ENCODE data around the gene DCTN4. TPM values are rescaled to one million over a fixed set of nuclear protein-coding genes. Genes with fewer than 3 reads are reported as not detected.

Gene DCTN4
- total and polyA plus RNA-seq, 2 of the 4 experiments (the other 2 are of a cell fraction): 28.1 to 50.2 TPM

- no peaks in the 10 kb centered on the region for H3K27me3 ChIP-seq (ENCODE audit: control insufficient read depth, insufficient read depth, low read length)
- H3K4ac ChIP-seq (ENCODE audit: low read depth, low read length): peak overlapping the region; percentile 11; the same call in 1 of the 2 replicates
- no peak overlapping the region for H2BK120ac ChIP-seq (ENCODE audit: low read depth, low read length)
- peak overlapping the region; percentile 88 for H3K4me2 ChIP-seq (ENCODE audit: low read depth, low read length)
- H2BK15ac ChIP-seq (ENCODE audit: low read depth, low read length): no peak overlapping the region
- peaks cover 16 to 36% of the 10 kb centered on the region in 2 experiments; a peak in 3 of 4 replicates for H3K79me1 ChIP-seq (ENCODE audit: low read depth in 1 of 2, low read length in 2 of 2)
- no peak overlapping the region; the same call in 1 of the 2 replicates for H4K5ac ChIP-seq (ENCODE audit: low read depth, low read length)
- CTCF ChIA-PET: interaction anchor here (0.9 kb wide), 1 partner anchor 22 kb away, joined by 3 read pairs; no protein-coding TSS in a partner anchor
- peak overlapping the region; percentile 25; the same call in 1 of the 2 replicates for H3K14ac ChIP-seq (replicated peaks; ENCODE audit: low read depth, low read length)
- dilution Hi-C loops (cut with HindIII; ENCODE audit: low sequenced_read_pairs, unreplicated experiment) (no loop called here), in situ Hi-C loops (cut with MboI; ENCODE audit: low sequenced_read_pairs) (no loop called here), intact Hi-C loops (cut with micrococcal nuclease) (loop anchor here (5.0 kb wide), 1 partner anchor 35 kb away; no protein-coding TSS in a partner anchor)
- H3K9me3 ChIP-seq (ENCODE audit: control insufficient read depth, insufficient read depth, low read length): no peaks in the 10 kb centered on the region
- no peak overlapping the region for H2AK9ac ChIP-seq (replicated peaks; ENCODE audit: low read depth, low read length, poor library complexity)
- H4K8ac ChIP-seq (ENCODE audit: low read depth in 2 of 2, low read length in 2 of 2): peak overlapping the region in 1 of 2 experiments; percentile 35; a peak in 1 of 4 replicates
- ATAC-seq (ENCODE audit: low read depth) (no peak), DNase-seq (no peak)
- peak overlapping the region; percentile 5; the same call in 1 of the 2 replicates for H3K9ac ChIP-seq (ENCODE audit: low read depth, low read length)
- 0 out of 2 replicates have a peak overlapping the region, but pooled peaks have one; percentile 43 for H3K27ac ChIP-seq (ENCODE audit: insufficient read depth, low read length)
- WGBS, 2 experiments (ENCODE audit: extremely low coverage in 2 of 2, insufficient read length in 1 of 2): no CpG with 5 or more reads among the region's 1 CpG
- no peak overlapping the region for H2BK5ac ChIP-seq (ENCODE audit: low read depth, low read length, poor library complexity, severe bottlenecking)
- peaks cover 4% of the 10 kb centered on the region for H3K4me1 ChIP-seq (ENCODE audit: control insufficient read depth, insufficient read depth, low read length)
- peak overlapping the region; percentile 20; the same call in 1 of the 2 replicates for H3K56ac ChIP-seq (ENCODE audit: extremely low read depth, insufficient read depth, low read length)
- POLR2A ChIA-PET (ENCODE audit: unreplicated experiment): interaction anchor here (2.1 kb wide), 1 partner anchor 24 kb away, joined by 9 read pairs; no protein-coding TSS in a partner anchor
- peaks cover 5% of the 10 kb centered on the region; the same call in 1 of the 2 replicates for H3K9me1 ChIP-seq (ENCODE audit: insufficient read depth, low read length)
- no peak overlapping the region for H2AFZ ChIP-seq (replicated peaks; ENCODE audit: low read length, poor library complexity)
- no TSS peak for BruUV-seq (replicated peaks)
- H3K18ac ChIP-seq (ENCODE audit: low read depth, low read length): no peak overlapping the region
- H2BK20ac ChIP-seq (ENCODE audit: low read depth, low read length): no peak overlapping the region
- H3K36me3 ChIP-seq (ENCODE audit: control insufficient read depth, insufficient read depth, low read length): peaks cover 13% of the 10 kb centered on the region
- H4K20me1 ChIP-seq (ENCODE audit: insufficient read depth, low read length): no peaks in the 10 kb centered on the region
- peak overlapping the region; percentile 19 for H3K4me3 ChIP-seq (ENCODE audit: insufficient read depth, low read depth, low read length)
- H3K23ac ChIP-seq (ENCODE audit: low read depth, low read length): peak overlapping the region; percentile 85
- H4K91ac ChIP-seq (ENCODE audit: insufficient read depth, low read depth, low read length): no peak overlapping the region
- peak overlapping the region; percentile 27; the same call in 1 of the 2 replicates for H2AK5ac ChIP-seq (ENCODE audit: low read depth, low read length)
- TF ChIP-seq FOS (IDR thresholded peaks at IDR 0.05; ENCODE audit: low read depth, low read length) (no peak), SMC3 (IDR thresholded peaks at IDR 0.05; ENCODE audit: low read depth, low read length) (no peak), MXI1 (IDR thresholded peaks at IDR 0.05; ENCODE audit: borderline replicate concordance, low read depth, low read length) (no peak), NFE2L2 (IDR thresholded peaks at IDR 0.05; ENCODE audit: low read depth, low read length) (no peak), RFX5 (IDR thresholded peaks at IDR 0.05; ENCODE audit: low read depth, low read length) (no peak), CTCF (conservative IDR thresholded peaks at IDR 0.05; ENCODE audit: low read depth, low read length) (no peak), RAD21 (IDR thresholded peaks at IDR 0.05; ENCODE audit: low read length) (no peak), BHLHE40 (IDR thresholded peaks at IDR 0.05; ENCODE audit: low read depth, low read length) (no peak), CHD1 (IDR thresholded peaks at IDR 0.05; ENCODE audit: low read depth, low read length) (no peak), POLR2A (IDR thresholded peaks at IDR 0.05; ENCODE audit: low read depth, low read length) (no peak), USF2 (IDR thresholded peaks at IDR 0.05; ENCODE audit: low read depth, low read length) (no peak), MAZ (IDR thresholded peaks at IDR 0.05; ENCODE audit: borderline replicate concordance, low read depth, low read length) (no peak), RCOR1 (IDR thresholded peaks at IDR 0.05; ENCODE audit: insufficient replicate concordance, low read length) (no peak), CEBPB (IDR thresholded peaks at IDR 0.05; ENCODE audit: low read depth, low read length) (no peak), MAFK (IDR thresholded peaks at IDR 0.05; ENCODE audit: low read depth, low read length) (no peak)
Measured at GRCh38 chr5:150757087-150757649, 1.6 kb downstream of the DCTN4 start.

Measured in IMR-90 (cell line).